ENCODE data around the gene IMMP2L. TPM values are rescaled to one million over a fixed set of nuclear protein-coding genes. Genes with fewer than 3 reads are reported as not detected.

IMMP2L gene
- polyA plus RNA-seq, 1 donor (not counting 4 experiments of a cell fraction or from before 2014, with no cell fraction given) = 14.1 TPM

DNA sequence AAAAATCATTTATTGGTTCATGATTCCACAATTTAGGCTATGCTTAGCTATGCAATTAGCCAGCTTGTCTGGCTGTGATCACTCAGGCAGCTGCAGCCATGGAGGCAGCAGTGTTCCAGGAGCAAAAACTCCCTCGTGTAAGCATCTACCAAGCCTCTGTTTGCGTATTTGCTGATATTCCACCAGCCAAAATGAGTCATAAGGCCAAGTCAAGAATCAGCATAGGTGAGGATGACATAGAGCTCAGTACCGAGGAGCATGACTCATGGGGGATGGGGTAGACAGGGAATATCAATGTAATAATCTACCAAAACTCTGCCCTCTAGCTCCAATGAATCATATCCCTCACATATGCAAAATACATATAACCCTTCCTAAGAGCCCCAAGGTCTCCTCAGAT is 63.3 kb downstream of the IMMP2L start:
- peak; percentile 89 for DNase-seq (ENCODE audit: low read depth, low spot score)
- Histone ChIP-seq H3K4me1 (ENCODE audit: control insufficient read depth, extremely low read depth, insufficient read depth, low read length) (peaks cover 13% of the 10 kb centered on the region), H4K20me1 (ENCODE audit: control insufficient read depth, extremely low read depth, insufficient read depth, low read length) (no peaks in the 10 kb centered on the region), H2AFZ (ENCODE audit: control insufficient read depth, low read length) (no peak overlapping the region), H3K36me3 (ENCODE audit: control insufficient read depth in 2 of 2, extremely low read depth in 1 of 2, insufficient read depth in 2 of 2, low read length in 2 of 2) (no peaks in the 10 kb centered on the region), H3K79me2 (ENCODE audit: control insufficient read depth, insufficient read depth, low read length) (no peaks in the 10 kb centered on the region), H3K9ac (ENCODE audit: control insufficient read depth, extremely low read depth, insufficient read depth, low read length) (no peak overlapping the region), H3K9me3 (ENCODE audit: control insufficient read depth, low read depth, low read length) (no peaks in the 10 kb centered on the region), H3K27me3 (ENCODE audit: control insufficient read depth, extremely low read depth, insufficient read depth, low read length) (no peaks in the 10 kb centered on the region), H3K4me2 (ENCODE audit: control insufficient read depth, extremely low read depth, insufficient read depth, low read depth, low read length) (peak overlapping the region; percentile 39), H3K27ac (ENCODE audit: control insufficient read depth, insufficient read depth, low read length) (peak overlapping the region; percentile 72), H3K4me3 (ENCODE audit: control insufficient read depth in 2 of 3, extremely low read depth in 1 of 3, insufficient read depth in 2 of 3, low read depth in 1 of 3, low read length in 3 of 3) (no peak overlapping the region), H3K9me1 (ENCODE audit: control insufficient read depth, extremely low read depth, insufficient read depth, low read length) (no peaks in the 10 kb centered on the region)
- dilution Hi-C loops (cut with MboI; ENCODE audit: extremely low pct_ligation_motif_present, low sequenced_read_pairs) = no loop called here
- peak; percentile 95 for FAIRE-seq
- no peak for TF ChIP-seq EZH2 (IDR thresholded peaks at IDR 0.05; ENCODE audit: low read length)
- TF ChIP-seq, protein P1, sequence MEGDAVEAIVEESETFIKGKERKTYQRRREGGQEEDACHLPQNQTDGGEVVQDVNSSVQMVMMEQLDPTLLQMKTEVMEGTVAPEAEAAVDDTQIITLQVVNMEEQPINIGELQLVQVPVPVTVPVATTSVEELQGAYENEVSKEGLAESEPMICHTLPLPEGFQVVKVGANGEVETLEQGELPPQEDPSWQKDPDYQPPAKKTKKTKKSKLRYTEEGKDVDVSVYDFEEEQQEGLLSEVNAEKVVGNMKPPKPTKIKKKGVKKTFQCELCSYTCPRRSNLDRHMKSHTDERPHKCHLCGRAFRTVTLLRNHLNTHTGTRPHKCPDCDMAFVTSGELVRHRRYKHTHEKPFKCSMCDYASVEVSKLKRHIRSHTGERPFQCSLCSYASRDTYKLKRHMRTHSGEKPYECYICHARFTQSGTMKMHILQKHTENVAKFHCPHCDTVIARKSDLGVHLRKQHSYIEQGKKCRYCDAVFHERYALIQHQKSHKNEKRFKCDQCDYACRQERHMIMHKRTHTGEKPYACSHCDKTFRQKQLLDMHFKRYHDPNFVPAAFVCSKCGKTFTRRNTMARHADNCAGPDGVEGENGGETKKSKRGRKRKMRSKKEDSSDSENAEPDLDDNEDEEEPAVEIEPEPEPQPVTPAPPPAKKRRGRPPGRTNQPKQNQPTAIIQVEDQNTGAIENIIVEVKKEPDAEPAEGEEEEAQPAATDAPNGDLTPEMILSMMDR (optimal IDR thresholded peaks at IDR 0.05 in 1 of 3, IDR thresholded peaks at IDR 0.05 in 1 of 3, conservative IDR thresholded peaks at IDR 0.05 in 1 of 3; ENCODE audit: extremely low read depth in 1 of 3, insufficient read depth in 2 of 3, low read length in 3 of 3) = no peak

DNA sequence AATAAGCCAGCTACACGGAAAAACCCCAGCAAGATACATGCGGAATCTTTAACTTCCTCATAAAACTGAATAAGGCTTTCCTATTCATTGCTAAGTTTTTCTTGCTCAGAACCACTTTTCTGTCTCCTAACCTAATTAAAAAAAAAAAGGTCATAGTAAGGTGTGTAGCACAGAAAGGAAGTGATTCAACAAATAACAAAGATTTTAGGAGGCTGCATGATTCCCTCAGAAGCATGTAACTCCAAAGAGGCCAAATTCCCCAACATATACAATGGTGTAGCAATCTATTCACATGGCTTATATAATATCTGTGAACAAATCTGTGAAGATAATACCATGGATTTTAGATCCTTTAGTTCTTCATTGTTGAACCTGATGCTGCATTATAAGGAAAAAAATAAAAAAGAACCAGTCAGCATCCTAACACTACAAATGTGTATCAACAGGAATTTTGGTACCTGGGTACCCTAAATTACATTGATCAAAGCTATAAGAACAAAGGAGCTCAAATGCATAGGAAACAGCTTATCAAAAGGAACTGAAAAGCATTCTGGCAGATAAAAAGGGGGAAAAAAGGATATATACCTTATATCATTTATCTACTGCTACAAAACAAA is 63.8 kb downstream of the IMMP2L start:
- no peak for FAIRE-seq
- H3K9me3 ChIP-seq (ENCODE audit: control insufficient read depth, low read depth, low read length) = no peaks in the 10 kb centered on the region
- peak overlapping the region; percentile 72 for H3K27ac ChIP-seq (ENCODE audit: control insufficient read depth, insufficient read depth, low read length)
- H3K4me1 ChIP-seq (ENCODE audit: control insufficient read depth, extremely low read depth, insufficient read depth, low read length) = peaks cover 13% of the 10 kb centered on the region
- dilution Hi-C loops (cut with MboI; ENCODE audit: extremely low pct_ligation_motif_present, low sequenced_read_pairs) = no loop called here
- no peaks in the 10 kb centered on the region for H3K36me3 ChIP-seq (ENCODE audit: control insufficient read depth in 2 of 2, extremely low read depth in 1 of 2, insufficient read depth in 2 of 2, low read length in 2 of 2)
- no peaks in the 10 kb centered on the region for H4K20me1 ChIP-seq (ENCODE audit: control insufficient read depth, extremely low read depth, insufficient read depth, low read length)
- H3K9me1 ChIP-seq (ENCODE audit: control insufficient read depth, extremely low read depth, insufficient read depth, low read length) = no peaks in the 10 kb centered on the region
- no peaks in the 10 kb centered on the region for H3K27me3 ChIP-seq (ENCODE audit: control insufficient read depth, extremely low read depth, insufficient read depth, low read length)
- no peak for DNase-seq (ENCODE audit: low read depth, low spot score)
- H3K4me3 ChIP-seq (ENCODE audit: control insufficient read depth in 2 of 3, extremely low read depth in 1 of 3, insufficient read depth in 2 of 3, low read depth in 1 of 3, low read length in 3 of 3) = no peak overlapping the region
- H3K4me2 ChIP-seq (ENCODE audit: control insufficient read depth, extremely low read depth, insufficient read depth, low read depth, low read length) = peak overlapping the region; percentile 39
- H3K9ac ChIP-seq (ENCODE audit: control insufficient read depth, extremely low read depth, insufficient read depth, low read length) = no peak overlapping the region
- H3K79me2 ChIP-seq (ENCODE audit: control insufficient read depth, insufficient read depth, low read length) = no peaks in the 10 kb centered on the region
- no peak overlapping the region for H2AFZ ChIP-seq (ENCODE audit: control insufficient read depth, low read length)
- TF ChIP-seq EZH2 (IDR thresholded peaks at IDR 0.05; ENCODE audit: low read length) = no peak
- TF ChIP-seq, protein P1 (optimal IDR thresholded peaks at IDR 0.05 in 1 of 3, IDR thresholded peaks at IDR 0.05 in 1 of 3, conservative IDR thresholded peaks at IDR 0.05 in 1 of 3; ENCODE audit: extremely low read depth in 1 of 3, insufficient read depth in 2 of 3, low read length in 3 of 3) = no peak

Measured in keratinocyte (primary cell).